Breast epithelium (tissue), 4 donors: ENCODE measurements around the gene PSMC4. TPM values are rescaled to one million over a fixed set of nuclear protein-coding genes. Genes with fewer than 3 reads are reported as not detected.

Experiments
- DNase-seq, 2 donors: peaks; one replicate each; pipeline ENCODE4 v3.0.0-alpha.2; 2019; ENCODE audit warnings: low spot score in 2 of 2
- H3K27ac ChIP-seq, 2 donors: fragments of 200-600 bp; sonication (generic) in 1 of 2; one replicate each; pipeline ENCODE4 v1.5.1; 2016 to 2019; ENCODE audit warnings: mild to moderate bottlenecking in 1 of 2
- H3K27me3 ChIP-seq, 2 donors: fragments of 200-600 bp; sonication (generic) in 1 of 2; one replicate each; pipeline versions ENCODE4 v1.5.1 to v1.6.0; 2017 to 2019; ENCODE audit warnings: control low read depth in 1 of 2, mild to moderate bottlenecking in 1 of 2
- H3K36me3 ChIP-seq: fragments of 200-600 bp; one replicate; pipeline ENCODE4 v1.5.1; 2019
- H3K4me1 ChIP-seq, 2 donors: fragments of 200-600 bp; sonication (generic); one replicate each; pipeline ENCODE4 v1.5.1; 2016 to 2019; ENCODE audit warnings: control low read depth in 1 of 2
- H3K4me3 ChIP-seq, 3 donors: fragments of 200-600 bp; sonication (generic); 1 replicate in 2 of 3; 2 replicates in 1 of 3; pipeline ENCODE4 v1.5.1; 2016 to 2019; ENCODE audit warnings: mild to moderate bottlenecking in 3 of 3, moderate library complexity in 2 of 3
- H3K9me3 ChIP-seq, 2 donors: fragments of 200-600 bp; sonication (generic) in 1 of 2; one replicate each; pipeline ENCODE4 v1.5.1; 2016 to 2019; ENCODE audit warnings: control low read depth in 1 of 2
- CTCF ChIP-seq, 3 donors: fragments of 450-650 bp; IDR thresholded peaks; one replicate each; pipeline ENCODE4 v1.5.1; 2016 to 2017; ENCODE audit warnings: antibody characterized with exemption in 3 of 3, mild to moderate bottlenecking in 3 of 3, moderate library complexity in 3 of 3
- POLR2A ChIP-seq: fragments of 450-650 bp; IDR thresholded peaks from one replicate; pipeline ENCODE4 v1.6.1; 2016; ENCODE audit warnings: antibody characterized with exemption, mild to moderate bottlenecking, moderate library complexity
- POLR2AphosphoS5 ChIP-seq, 3 donors: sonication (generic); formaldehyde crosslinking; IDR thresholded peaks; one replicate each; pipeline ENCODE4 v1.6.1; 2017; ENCODE audit warnings: antibody characterized with exemption in 3 of 3
- intact Hi-C: fragments of 100-400 bp; cut with DNase I; formaldehyde crosslinking; loops from one replicate; pipeline ENCODE4 v1.15.1; 2023; ENCODE audit warnings: low total_unique reads
- total RNA-seq, 3 donors: library from RNA; depleted of rRNA; stranded (reverse); fragments of >200 nt; gene quantifications; one replicate each; pipeline ENCODE4 v1.1.0, GENCODE V29; 2016

Gene PSMC4
- total RNA-seq, 3 donors from 2014 or later = 61.4 to 71.0 (median 70.8) TPM

GRCh38 chr19:40009674-40010073 lies 38.7 kb downstream of the PSMC4 start:
- peaks cover 5% of the 10 kb centered on the region for H3K36me3 ChIP-seq

GRCh38 chr19:40013991-40014390 lies 43.0 kb downstream of the PSMC4 start:
- TF ChIP-seq POLR2A = no peak
- TF ChIP-seq CTCF (IDR thresholded peaks at IDR 0.05) = no peak
- no peak for TF ChIP-seq POLR2AphosphoS5 (IDR thresholded peaks at IDR 0.05)
- Histone ChIP-seq H3K4me3 (no peak overlapping the region), H3K4me1 (no peaks in the 10 kb centered on the region), H3K27ac (no peak overlapping the region), H3K27me3 (no peaks in the 10 kb centered on the region), H3K9me3 (peaks cover 48 to 82% of the 10 kb centered on the region in 2 donors), H3K36me3 (peaks cover 5% of the 10 kb centered on the region)
- intact Hi-C loops = no loop called here
- no peak for DNase-seq

More at GRCh38 chr19:40009674-40010073, 38.7 kb downstream of the PSMC4 start:
- H3K27ac ChIP-seq = no peak overlapping the region
- H3K4me3 ChIP-seq = no peak overlapping the region
- H3K27me3 ChIP-seq = no peaks in the 10 kb centered on the region
- H3K9me3 ChIP-seq = peaks cover 17 to 41% of the 10 kb centered on the region in 2 donors
- no peak for DNase-seq
- TF ChIP-seq POLR2AphosphoS5 (IDR thresholded peaks at IDR 0.05) (no peak), CTCF (IDR thresholded peaks at IDR 0.05) (no peak), POLR2A (no peak)
- no peaks in the 10 kb centered on the region for H3K4me1 ChIP-seq
- intact Hi-C loops = no loop called here

GRCh38 chr19:40023969-40024368 lies 53.0 kb downstream of the PSMC4 start:
- no peak overlapping the region for H3K27ac ChIP-seq
- no peaks in the 10 kb centered on the region for H3K27me3 ChIP-seq
- no peak for DNase-seq
- TF ChIP-seq POLR2A (no peak), CTCF (IDR thresholded peaks at IDR 0.05) (no peak), POLR2AphosphoS5 (IDR thresholded peaks at IDR 0.05) (no peak)
- no peak overlapping the region for H3K4me3 ChIP-seq
- no peaks in the 10 kb centered on the region for H3K4me1 ChIP-seq
- H3K9me3 ChIP-seq = peaks cover 57 to 88% of the 10 kb centered on the region in 2 donors
- intact Hi-C loops = no loop called here
- H3K36me3 ChIP-seq = no peaks in the 10 kb centered on the region

- H3K27me3 ChIP-seq = no peaks in the 10 kb centered on the region
- no peak overlapping the region for H3K27ac ChIP-seq
- H3K4me1 ChIP-seq = no peaks in the 10 kb centered on the region
- no peak for DNase-seq
- no peak overlapping the region for H3K4me3 ChIP-seq
- no peak for TF ChIP-seq POLR2A
- no peak for TF ChIP-seq POLR2AphosphoS5 (IDR thresholded peaks at IDR 0.05)
- TF ChIP-seq CTCF (IDR thresholded peaks at IDR 0.05) = no peak
- intact Hi-C loops = no loop called here
- H3K36me3 ChIP-seq = no peaks in the 10 kb centered on the region
- peaks cover 70 to 99% of the 10 kb centered on the region in 2 donors for H3K9me3 ChIP-seq
Measured at GRCh38 chr19:40025938-40026596, 55.1 kb downstream of the PSMC4 start.

GRCh38 chr19:40026597-40026970 lies 55.6 kb downstream of the PSMC4 start:
- TF ChIP-seq POLR2A (no peak), POLR2AphosphoS5 (IDR thresholded peaks at IDR 0.05) (no peak), CTCF (IDR thresholded peaks at IDR 0.05) (no peak)
- intact Hi-C loops = no loop called here
- peaks cover 75 to 99% of the 10 kb centered on the region in 2 donors for H3K9me3 ChIP-seq

More at GRCh38 chr19:40026597-40026970, 55.6 kb downstream of the PSMC4 start:
- Histone ChIP-seq H3K36me3 (no peaks in the 10 kb centered on the region), H3K27me3 (no peaks in the 10 kb centered on the region), H3K4me3 (no peak overlapping the region), H3K27ac (no peak overlapping the region), H3K4me1 (no peaks in the 10 kb centered on the region)
- DNase-seq = no peak

Other genes with a start within 250 kb of the PSMC4 start
- not detected for gene CLC, start 233.1 kb upstream of the PSMC4 start, total RNA-seq
- gene LEUTX, start 192.3 kb upstream of the PSMC4 start, total RNA-seq = not detected
- 10 to 100 TPM in 1 of 3 donors, 1 to 10 TPM in 2; 6.2 to 12.1 (median 7.0) TPM for gene DYRK1B, start 137.0 kb upstream of the PSMC4 start, total RNA-seq
- 100 to 1,000 TPM; 111 to 217 (median 145) TPM for gene FBL, start 124.8 kb upstream of the PSMC4 start, total RNA-seq
- 10 to 100 TPM; 25.9 to 77.3 (median 28.2) TPM for gene FCGBP, start 36.5 kb upstream of the PSMC4 start, total RNA-seq
- gene ZNF546, start 25.9 kb downstream of the PSMC4 start, total RNA-seq = 1 to 10 TPM; 4.3 to 9.7 (median 8.8) TPM
- 10 to 100 TPM; 12.5 to 30.4 (median 28.8) TPM for gene ZNF780B, start 85.1 kb downstream of the PSMC4 start, total RNA-seq
- gene ZNF780A, start 119.8 kb downstream of the PSMC4 start, total RNA-seq = 10 to 100 TPM in 2 of 3 donors, 1 to 10 TPM in 1; 6.2 to 26.8 (median 14.4) TPM
- gene MAP3K10, start 220.3 kb downstream of the PSMC4 start, total RNA-seq = 10 to 100 TPM in 2 of 3 donors, 1 to 10 TPM in 1; 6.1 to 13.5 (median 10.2) TPM
- under 1 TPM in 1 of 3 donors, not detected in 2; 0.29 TPM for gene TTC9B, start 247.2 kb downstream of the PSMC4 start, total RNA-seq